ENCODE measurements around the gene PPP4R2.

DNA sequence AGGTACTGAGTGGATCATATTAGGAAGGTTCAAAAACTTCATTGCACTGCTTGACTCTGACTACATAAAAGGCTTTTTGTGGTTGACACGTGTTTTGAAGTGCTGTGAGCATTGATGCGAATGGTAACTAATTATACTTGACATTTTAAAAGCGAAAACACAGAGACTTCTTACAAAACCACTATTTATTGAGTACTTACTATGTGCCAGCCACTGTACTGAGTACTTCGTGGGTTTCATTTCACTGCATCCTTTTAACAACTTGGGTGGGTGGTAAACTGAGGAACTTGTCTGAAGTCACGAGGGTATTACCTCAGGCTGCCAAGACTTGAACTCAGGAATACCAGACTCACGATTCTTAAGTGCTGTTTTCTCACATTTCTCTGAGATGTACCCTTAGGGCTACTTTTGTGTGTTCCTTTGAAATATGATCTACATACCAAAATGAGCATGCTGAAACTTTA lies 45.3 kb upstream of the PPP4R2 start:
- TF ChIP-seq, protein P1, sequence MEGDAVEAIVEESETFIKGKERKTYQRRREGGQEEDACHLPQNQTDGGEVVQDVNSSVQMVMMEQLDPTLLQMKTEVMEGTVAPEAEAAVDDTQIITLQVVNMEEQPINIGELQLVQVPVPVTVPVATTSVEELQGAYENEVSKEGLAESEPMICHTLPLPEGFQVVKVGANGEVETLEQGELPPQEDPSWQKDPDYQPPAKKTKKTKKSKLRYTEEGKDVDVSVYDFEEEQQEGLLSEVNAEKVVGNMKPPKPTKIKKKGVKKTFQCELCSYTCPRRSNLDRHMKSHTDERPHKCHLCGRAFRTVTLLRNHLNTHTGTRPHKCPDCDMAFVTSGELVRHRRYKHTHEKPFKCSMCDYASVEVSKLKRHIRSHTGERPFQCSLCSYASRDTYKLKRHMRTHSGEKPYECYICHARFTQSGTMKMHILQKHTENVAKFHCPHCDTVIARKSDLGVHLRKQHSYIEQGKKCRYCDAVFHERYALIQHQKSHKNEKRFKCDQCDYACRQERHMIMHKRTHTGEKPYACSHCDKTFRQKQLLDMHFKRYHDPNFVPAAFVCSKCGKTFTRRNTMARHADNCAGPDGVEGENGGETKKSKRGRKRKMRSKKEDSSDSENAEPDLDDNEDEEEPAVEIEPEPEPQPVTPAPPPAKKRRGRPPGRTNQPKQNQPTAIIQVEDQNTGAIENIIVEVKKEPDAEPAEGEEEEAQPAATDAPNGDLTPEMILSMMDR (IDR thresholded peaks at IDR 0.05 in 2 of 3, conservative IDR thresholded peaks at IDR 0.05 in 1 of 3; ENCODE audit: insufficient read depth in 2 of 3, low read depth in 1 of 3, low read length in 3 of 3): no peak
- TF ChIP-seq EWSR1 (IDR thresholded peaks at IDR 0.05; ENCODE audit: borderline replicate concordance, low read depth, partially characterized antibody): no peak
- no peak for TF ChIP-seq ZSCAN32 (CRISPR knock-in tag; IDR thresholded peaks at IDR 0.05)
- no peak for TF ChIP-seq NFRKB (IDR thresholded peaks at IDR 0.05; ENCODE audit: low read depth)
- no peak for TF ChIP-seq CBX8 (IDR thresholded peaks at IDR 0.05; ENCODE audit: borderline replicate concordance, extremely low read depth, low read depth, low read length, poor library complexity, severe bottlenecking)
- no peak for TF ChIP-seq ESRRA (IDR thresholded peaks at IDR 0.05; ENCODE audit: borderline replicate concordance, low read depth)
